SK-MEL-5 (cell line): Measurements from ENCODE around the gene IGFN1. TPM values are rescaled to one million over a fixed set of nuclear protein-coding genes. Genes with fewer than 3 reads are reported as not detected.

Experiments used
- DNase-seq: peaks from one replicate; pipeline ENCODE4 v3.0.0-alpha.2; 2016; ENCODE audit warnings: low read depth, low spot score
- in situ Hi-C: cut with HindIII; loops from 2 replicates; pipeline ENCODE4 v1.10.0; 2016; ENCODE audit warnings: low sequenced_read_pairs, high pct_unique_total_duplicates, low pct_unique_long_range_greater_than_20kb
- total RNA-seq: library from RNA; depleted of rRNA; stranded (reverse); fragments of >200 nt; shearing (Covaris generic); gene quantifications from 2 replicates; pipeline ENCODE4 v1.2.3, GENCODE V29; 2014

Gene IGFN1
- total RNA-seq, 1 experiment from 2014 or later, result 0.50 TPM

DNA sequence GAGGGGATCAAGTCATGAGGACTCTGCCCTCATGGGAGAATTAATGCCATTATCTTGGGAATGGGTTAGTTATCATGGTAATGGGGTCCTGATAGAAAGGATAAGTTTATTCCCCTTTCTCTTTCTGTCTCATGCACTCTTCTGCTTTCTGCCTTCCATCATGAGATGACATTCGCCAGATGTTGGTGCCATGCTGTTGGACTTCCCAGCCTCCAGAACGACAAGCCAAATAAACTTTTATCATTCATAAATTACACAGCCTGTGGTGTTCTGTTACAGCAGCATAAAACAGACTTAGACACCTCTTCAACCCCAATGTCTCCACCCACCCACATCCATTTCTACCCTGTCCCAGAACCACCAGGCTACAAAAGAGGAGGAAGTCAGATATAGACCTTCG is 11.9 kb upstream of the IGFN1 start:
- no peak for DNase-seq
- in situ Hi-C loops, result no loop called here

DNA sequence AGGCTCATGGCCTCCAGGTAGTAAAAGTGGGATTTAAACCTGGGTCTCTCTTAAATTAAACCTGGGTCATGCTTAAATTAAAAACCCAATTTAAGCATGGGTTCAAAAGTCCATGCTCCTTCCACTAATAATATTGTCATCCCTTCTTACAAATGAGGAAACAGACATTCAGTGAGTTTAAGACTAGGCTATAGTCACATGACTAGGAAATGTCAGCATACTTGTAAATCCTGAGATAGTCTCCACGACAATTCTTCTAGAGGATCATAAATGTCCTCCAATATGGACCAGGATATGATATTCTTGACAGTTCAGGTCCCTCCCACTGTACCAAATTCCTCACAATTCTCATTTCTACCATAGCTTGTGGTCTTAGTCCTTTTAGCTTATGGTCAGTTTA is 10.5 kb upstream of the IGFN1 start:
- in situ Hi-C loops, result no loop called here

DNA sequence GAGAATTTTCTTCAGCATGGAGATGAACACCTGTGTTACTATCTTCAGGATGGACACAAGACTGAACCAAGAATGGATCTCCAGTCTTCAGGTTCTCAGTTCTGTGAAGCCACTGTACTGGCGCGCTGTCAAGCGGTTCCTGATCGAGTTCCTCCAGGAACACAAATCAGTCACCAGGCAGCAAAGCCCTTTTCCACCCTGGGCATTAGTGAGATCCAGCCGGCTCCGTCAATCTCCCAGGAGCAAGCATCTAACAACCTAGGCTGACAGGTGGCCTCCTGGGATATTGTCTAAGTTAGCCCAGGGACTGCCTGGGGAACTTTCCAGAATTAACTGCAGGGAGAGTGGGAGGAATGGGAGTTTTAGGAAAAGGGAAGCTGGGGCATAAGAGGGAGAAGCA is 9.7 kb upstream of the IGFN1 start:
- no peak for DNase-seq
- in situ Hi-C loops, result no loop called here

More for the DNA sequence above, 10.5 kb upstream of the IGFN1 start:
- DNase-seq, result no peak

DNA sequence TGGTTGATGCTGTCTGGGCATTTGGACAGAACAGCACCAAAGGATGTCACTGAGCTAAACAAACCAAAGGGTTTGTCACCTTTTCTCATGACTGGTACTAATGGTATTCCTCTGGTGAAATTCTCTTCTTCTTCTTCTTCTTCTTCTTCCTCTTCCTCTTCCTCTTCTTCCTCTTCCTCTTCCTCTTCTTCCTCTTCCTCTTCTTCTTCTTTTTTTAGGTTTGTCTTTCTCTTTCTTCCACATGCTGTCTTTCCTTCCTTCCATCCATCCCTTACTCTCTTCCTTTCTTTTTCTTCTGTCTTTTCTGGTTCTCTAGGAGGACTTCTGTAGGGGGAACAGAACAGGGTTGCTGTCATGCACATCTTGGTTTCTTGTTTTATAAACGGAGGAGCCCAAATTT is 9.3 kb upstream of the IGFN1 start:
- no peak for DNase-seq
- in situ Hi-C loops, result no loop called here

DNA sequence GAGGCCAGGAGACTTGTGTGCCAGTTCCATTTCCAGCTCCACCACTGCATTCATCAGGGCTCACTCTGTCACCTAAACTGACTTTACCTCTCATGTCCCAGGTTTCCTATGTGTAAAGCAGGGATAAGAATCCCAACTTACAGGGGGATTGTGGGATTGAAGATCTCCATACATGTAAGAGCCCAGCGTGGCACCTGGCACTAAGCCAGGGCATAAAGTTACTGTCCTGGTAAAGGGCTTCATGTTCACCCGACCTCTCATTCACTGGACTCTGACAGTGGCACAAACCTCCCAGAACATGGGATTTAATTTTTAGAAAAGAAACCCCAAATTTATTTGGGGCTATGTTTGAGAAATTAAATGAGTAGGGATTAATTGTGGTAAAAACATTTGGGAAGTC is 8.9 kb upstream of the IGFN1 start:
- in situ Hi-C loops, result no loop called here
- DNase-seq, result no peak

DNA sequence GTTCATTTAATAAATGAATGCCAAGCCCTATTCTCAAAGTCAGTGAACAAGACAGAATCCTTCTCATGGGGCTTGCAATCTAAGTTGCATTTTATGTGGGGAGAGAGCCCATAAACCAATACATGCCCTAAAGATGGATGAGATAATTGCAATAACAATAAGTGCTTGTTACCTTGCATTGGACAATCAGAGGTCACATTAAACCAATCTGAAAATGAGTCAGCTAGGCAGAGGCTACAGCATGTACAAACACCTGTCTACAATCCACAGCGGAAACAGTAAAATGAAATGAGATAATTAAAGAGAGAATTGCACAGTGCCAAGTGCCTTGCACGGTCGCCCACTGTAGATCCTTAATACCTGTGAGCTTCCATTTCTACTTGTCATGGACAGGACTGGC is 7.4 kb upstream of the IGFN1 start:
- in situ Hi-C loops, result no loop called here

DNA sequence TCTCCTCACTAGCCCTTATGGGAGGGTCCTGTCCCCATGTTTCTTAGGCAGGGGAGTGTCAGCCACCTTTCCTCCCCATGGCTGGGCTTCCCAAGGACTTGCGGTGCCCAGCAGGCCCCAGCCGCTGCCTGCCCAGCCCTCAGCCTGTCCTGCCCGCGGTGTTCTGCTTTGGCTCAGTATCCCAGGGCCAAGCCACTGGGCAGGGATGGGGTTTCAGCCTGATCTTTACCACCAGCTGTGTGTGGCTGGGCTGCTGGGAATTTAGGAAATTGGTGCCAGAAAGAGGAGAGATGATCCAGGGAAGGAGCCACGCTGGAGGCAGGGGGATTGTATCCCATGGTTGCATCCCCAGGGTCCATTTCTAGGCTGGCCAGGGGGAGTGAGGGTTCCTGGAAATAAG is 6.9 kb upstream of the IGFN1 start:
- DNase-seq, result no peak
- in situ Hi-C loops, result no loop called here

More for the DNA sequence above, 7.4 kb upstream of the IGFN1 start:
- no peak for DNase-seq

DNA sequence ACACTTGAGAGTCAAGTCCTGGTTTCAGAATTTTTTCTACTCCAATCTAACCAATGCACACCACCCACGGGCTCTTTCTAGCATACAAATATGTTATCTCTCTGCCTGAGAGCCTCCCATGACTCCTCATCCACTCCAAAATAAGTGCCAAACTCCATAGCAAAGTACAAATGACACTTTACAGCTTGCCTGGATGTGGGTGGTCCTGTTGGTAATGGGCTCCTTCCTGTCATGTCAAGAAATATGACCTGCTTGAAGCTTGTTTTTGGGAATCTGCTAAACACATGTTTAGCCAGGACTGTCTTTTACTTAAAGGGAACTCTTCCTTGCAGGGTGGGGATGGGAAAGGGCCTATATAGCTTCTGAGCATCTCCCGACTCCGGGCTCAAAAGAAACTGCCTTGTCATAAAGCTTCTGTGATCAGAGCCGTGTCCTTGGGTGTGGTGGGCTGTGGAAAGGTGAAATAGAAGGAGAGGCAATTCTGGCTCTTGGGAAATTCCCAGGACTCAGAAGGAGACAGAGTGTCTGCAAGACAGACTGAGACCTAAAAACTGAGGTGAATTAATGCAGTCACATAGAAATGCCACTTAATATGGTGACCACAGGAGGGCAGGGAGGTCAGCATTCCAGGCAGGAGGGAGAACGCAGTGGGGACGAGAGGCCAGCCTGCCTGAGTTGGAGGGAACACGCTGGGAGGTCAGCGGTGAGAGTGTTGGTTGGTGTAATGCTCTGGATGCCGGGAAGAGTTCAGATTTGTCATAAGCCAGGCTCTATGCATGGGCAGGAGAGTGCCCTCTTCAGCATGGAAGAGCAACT is 6.1 kb upstream of the IGFN1 start:
- in situ Hi-C loops, result no loop called here
- DNase-seq, result peak; percentile 82

DNA sequence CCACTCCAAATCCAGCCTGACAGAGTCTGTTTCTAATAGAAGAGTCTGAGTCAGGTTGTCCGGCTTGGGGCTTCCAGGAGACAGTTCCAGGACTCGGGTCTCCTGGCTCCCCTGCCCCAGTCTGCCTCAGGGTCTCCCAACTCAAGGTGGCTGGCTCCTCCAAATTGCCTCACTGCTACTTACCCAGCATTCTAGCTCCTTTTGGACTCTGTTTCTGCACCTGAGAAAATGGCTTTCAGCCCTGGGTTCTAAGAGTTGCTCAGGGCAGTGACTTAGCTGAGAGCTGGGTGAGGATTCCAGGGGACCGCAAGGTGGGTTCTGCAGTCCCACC is 5.5 kb upstream of the IGFN1 start:
- in situ Hi-C loops, result no loop called here
- DNase-seq, result no peak

DNA sequence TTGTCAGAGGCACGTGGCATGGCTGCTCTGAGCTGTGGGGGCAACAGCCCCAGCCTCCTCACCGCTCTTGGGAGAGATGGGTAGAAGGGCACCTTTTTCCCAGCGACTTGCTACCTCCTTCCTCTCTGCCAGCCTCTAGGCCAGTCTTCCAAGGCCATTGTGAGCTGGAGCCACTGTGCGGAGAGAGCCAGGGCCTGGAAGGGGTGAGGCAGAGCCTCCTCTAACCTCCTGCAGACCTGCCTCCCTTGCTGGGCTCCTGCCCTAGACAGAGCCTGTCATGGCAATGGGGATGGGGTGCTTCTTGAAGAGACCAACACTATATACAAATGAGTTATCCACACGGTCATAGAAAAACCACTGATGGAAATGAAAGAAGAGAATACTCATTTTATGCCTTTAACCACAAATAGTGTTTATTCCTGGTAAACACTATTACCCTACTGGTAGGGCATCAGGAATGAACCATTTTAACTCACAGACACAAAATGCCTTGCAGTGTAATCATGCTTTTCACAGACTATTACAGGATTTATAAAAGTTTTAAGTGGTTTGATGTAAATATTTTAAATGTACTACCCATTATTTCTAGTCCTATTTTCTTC is 5.0 kb upstream of the IGFN1 start:
- in situ Hi-C loops, result no loop called here
- no peak for DNase-seq

DNA sequence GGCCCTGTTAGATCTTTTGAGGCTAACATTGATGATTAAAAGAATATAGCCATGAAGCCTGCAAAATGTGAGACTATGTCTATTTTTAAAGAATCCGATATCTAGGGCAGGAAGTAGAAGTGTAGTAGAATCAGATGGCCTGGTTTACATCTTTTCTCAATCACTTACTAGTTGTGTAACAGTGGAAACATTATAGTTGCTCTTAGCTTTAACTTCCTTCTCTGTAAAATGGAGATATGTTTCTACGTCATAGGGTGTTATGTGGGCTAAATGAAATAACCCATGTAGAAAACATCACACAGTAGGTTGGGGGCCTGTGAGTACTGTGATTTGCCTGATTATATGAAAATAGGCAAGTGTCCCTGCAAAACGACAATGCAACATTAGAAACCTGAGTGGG is 4.4 kb upstream of the IGFN1 start:
- in situ Hi-C loops, result no loop called here
- no peak for DNase-seq

DNA sequence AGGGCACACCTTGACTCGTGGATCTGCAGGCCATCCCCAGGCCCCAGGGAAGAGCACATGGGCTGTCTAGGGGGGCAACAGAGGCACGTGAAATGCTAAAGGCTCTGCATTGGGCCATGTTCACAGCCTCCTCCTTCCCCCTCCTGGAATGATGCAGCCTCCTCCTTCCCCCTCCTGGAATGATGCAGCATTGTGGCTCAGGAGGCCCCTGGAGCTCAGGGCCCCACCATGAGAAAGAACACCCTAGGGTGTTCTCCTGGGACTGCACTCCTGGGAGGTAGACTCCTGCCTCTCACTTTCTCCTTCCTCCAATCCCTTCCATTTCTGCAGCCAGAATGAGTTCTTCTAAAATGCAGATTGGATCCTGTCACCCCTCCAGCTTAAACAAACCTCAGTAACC is 1.5 kb upstream of the IGFN1 start:
- DNase-seq, result no peak

DNA sequence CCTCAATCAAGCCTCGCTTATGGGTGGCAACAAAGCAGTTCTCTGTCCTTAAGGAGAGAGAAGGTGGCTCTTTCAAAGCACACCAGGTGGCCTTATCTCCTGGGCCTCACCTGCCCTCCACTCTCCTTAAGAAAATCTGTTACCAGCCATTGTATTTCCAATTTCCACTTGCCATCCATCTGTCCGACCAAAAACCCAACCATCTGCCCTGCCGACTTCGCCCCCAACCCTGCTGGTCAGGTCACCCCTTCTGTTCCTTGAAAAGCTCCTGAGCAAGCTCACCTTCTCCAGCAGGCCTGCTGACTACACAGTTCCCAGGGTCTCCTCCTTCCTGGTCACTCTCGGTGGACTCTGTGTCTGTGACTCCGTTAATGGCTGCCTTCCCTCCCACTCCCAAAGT is 619 bp upstream of the IGFN1 start:
- in situ Hi-C loops, result no loop called here
- DNase-seq, result no peak

More for the DNA sequence above, 1.5 kb upstream of the IGFN1 start:
- in situ Hi-C loops, result no loop called here

DNA sequence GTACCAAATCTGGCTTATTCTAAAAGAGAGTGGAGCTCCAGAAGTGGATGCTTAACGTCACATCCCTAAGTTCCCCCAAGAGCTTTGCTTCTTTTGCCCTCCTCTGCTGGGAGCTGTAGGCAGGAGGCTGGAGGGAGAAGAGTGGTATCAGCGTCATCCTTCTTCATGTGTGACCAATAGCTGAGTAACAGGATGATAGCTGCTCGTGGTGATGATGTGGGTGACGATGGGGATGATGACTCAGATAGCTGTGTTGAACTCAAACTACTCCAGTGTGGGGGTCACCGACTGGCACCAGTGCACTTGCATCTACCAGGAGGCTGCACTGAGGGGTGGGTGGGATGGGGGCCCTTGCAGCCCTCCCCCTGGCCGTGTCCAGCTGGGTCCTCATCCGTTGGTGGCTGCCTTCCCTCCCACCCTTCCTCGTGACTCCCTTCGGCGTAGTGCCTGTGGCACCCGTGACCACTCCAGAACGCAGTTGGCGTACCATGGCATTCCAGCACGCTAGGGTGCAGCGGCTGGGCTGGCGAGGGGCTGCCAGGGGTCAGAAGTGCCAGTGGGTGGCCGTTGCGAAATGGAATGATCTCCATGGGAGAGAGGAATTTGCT is 1.1 kb downstream of the IGFN1 start:
- in situ Hi-C loops, result no loop called here
- DNase-seq, result peak; percentile 27

DNA sequence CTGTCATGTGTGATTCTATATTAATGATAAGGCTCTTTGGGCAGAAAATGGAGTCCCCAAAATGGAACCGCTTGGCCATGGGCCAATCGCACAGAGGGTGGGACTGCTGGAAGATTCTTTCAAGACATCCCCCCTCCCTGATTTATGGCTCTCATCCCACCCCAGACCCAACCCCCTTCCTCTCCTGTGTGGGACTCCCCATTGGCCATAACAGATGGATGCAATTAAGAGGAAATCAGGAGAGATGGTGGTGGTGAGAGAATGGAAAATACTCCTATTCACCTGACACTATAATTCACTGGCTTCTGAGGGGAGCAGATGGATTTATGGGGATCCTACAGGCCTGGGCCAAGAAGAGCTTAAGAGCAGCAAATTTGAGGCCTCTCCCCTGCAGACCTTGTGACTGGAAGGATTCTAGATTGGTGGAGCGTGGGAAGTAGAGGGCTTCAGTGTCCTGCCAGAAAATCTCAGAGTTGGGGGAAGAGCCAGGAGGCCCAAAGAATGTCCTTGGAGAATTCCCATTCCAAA is 1.7 kb downstream of the IGFN1 start:
- in situ Hi-C loops, result no loop called here
- no peak for DNase-seq

DNA sequence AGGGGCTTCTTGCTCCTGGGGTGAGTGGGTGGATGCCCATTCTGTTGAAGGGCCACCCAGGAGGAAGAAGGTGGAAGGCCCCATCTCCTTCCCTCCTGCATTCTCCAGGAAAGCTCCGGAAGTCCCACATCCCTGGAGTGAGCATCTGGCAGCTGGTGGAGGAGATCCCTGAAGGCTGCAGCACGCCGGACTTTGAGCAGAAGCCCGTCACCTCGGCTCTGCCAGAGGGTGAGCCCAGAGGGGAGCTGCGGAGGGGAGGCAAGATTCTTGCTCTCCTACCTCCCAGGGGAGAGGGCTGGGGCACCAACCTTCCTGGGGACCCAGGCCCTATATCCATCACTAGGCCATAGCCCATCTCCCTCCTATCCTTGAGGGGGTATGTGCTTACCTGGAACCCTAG is 3.4 kb downstream of the IGFN1 start:
- no peak for DNase-seq
- in situ Hi-C loops, result no loop called here

DNA sequence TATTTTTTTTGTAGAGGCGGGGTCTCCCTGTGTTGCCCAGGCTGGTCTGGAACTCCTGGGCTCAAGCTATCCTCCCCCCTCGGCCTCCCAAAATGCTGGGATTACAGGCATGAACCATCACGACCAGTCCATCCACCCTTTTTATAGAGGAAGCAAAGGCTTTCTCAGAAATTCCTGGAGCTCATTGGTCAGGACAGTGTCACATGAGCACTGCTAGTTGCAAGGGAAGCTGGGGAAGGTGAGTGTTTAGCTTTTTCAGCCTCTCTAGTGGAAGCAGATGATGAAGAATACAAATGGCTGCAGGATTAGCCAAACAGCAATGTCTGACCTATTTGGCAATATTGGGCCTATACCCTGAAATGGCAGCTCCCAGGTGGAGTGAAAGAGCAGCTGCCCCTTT is 8.0 kb downstream of the IGFN1 start:
- in situ Hi-C loops, result no loop called here
- DNase-seq, result no peak

DNA sequence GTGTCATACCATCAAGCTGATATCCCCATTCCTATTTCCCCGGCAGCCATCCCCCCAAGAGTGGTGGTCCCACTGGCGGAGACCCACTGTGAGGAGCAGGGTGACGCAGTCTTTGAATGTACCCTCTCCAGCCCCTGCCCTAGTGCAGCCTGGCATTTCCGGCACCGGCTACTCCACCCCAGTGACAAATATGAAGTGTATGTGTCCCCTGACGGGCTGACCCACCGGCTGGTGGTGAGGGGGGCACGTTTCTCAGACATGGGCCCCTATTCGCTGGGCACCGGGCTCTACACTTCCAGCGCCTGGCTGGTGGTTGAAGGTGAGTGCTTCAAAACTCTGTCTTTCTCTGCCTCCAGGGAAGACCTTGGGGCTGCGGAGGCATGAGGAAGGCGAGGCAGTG is 14.4 kb downstream of the IGFN1 start:
- in situ Hi-C loops, result no loop called here
- DNase-seq, result no peak

DNA sequence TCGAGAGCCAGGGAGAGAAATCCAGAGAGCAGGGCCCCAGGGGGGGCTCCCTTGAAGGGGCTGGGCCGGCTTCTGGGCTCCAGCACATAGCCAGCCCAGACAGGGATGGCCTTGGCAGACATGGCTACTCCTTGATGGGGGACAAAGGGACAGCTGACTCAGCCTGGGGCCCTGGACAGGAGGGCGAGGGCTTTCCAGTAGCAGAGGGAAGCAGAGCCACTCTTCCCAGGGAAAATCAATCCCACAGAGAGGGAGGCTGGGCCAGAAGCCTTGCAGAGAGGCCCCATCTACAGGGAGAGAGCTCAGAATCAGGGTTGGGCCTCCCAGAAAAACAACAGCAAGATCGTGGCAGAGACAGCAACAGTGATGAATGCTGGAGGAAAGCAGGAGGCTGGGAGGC is 15.6 kb downstream of the IGFN1 start:
- in situ Hi-C loops, result no loop called here
- DNase-seq, result no peak
